ENCODE data around the gene DBF4B.

- TF ChIP-seq, protein P1, sequence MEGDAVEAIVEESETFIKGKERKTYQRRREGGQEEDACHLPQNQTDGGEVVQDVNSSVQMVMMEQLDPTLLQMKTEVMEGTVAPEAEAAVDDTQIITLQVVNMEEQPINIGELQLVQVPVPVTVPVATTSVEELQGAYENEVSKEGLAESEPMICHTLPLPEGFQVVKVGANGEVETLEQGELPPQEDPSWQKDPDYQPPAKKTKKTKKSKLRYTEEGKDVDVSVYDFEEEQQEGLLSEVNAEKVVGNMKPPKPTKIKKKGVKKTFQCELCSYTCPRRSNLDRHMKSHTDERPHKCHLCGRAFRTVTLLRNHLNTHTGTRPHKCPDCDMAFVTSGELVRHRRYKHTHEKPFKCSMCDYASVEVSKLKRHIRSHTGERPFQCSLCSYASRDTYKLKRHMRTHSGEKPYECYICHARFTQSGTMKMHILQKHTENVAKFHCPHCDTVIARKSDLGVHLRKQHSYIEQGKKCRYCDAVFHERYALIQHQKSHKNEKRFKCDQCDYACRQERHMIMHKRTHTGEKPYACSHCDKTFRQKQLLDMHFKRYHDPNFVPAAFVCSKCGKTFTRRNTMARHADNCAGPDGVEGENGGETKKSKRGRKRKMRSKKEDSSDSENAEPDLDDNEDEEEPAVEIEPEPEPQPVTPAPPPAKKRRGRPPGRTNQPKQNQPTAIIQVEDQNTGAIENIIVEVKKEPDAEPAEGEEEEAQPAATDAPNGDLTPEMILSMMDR (IDR thresholded peaks at IDR 0.05), result no peak
- TF ChIP-seq POLR2A (IDR thresholded peaks at IDR 0.05), result no peak
Measured at GRCh38 chr17:44747566-44747965, 39.1 kb downstream of the DBF4B start.

Data from esophagus squamous epithelium (tissue), 4 donors.